Superior temporal gyrus (tissue), 1 donor: ENCODE data around the gene CLEC4G.
"Not testable (repeated sequence)": the region's sequence is repeated elsewhere in the genome, so short reads cannot be mapped to it uniquely, and the experiment has no call there.

ENCODE experiments used
- DNase-seq: peaks from one replicate; pipeline ENCODE4 v3.0.0-alpha.2; 2016; ENCODE audit errors: extremely low spot score

CLEC4G gene

DNA sequence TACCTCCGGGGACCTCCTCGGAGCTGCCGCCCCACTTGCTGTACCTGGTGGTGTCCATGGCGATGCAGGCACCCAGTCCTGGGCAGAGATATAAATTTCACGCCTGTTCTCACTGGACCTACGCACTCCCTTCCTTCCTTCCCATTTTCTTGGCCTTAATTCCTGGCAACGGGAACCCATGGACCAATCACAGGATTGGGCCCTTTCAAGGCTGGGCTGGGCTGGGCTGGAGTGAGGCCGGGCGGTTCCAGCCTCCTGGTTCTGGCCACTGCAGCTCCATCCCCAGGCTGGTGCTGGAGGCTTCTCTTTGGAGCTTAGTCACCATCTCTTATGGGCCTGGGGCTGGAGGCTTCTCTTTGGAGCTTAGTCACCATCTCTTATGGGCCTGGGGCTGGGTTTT is at the start of gene CLEC4G:
Gene CLEC4G, minus strand, starts transcription at position 66 of the 400 bp plus-strand sequence. Its CDS starts 8 bp downstream, at position 58.
- DNase-seq, result no peak

DNA sequence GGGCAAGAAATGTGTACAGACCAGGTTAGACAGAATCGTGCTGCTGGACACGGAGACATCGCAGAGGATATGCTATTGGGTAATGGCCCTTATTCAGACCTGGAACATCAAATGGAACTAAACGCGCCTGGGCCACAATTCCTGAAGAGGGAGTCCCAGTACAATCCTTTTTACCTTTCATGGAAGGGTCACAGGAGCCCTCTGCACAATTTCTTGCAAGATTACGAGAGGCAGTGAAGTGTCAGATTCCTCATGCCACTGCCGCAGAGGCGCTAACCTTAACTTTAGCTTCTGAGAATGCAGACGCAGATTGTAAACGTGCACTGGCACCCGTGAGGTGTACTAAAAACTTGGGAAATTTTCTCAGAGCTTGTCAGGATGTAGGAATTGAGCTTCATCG is 49.2 kb upstream of the CLEC4G start:
- no peak for DNase-seq

GRCh38 chr19:7779631-7780486 is 47.9 kb upstream of the CLEC4G start:
- no peak for DNase-seq

DNA sequence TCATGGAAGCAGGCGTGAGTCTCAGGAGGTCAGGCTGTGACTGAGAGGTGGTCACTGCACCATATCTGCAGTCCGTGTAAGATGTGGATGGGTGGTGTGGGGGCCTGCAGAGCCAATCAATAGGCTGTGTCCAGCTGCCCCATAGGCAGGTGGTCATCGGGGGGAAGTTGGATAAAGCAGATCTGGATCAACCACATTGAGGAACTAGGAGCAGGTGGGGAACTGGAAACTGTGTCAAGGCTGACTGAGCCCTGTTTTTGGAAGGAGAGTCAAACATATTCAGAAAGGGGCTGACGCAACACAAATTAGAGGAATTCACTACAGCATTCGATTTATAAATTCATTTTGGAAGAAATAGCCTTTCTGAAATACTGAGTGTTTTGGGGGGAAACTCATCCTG is 46.2 kb upstream of the CLEC4G start:
- DNase-seq, result no peak

GRCh38 chr19:7775761-7776160 is 43.9 kb upstream of the CLEC4G start:
- no peak for DNase-seq

DNA sequence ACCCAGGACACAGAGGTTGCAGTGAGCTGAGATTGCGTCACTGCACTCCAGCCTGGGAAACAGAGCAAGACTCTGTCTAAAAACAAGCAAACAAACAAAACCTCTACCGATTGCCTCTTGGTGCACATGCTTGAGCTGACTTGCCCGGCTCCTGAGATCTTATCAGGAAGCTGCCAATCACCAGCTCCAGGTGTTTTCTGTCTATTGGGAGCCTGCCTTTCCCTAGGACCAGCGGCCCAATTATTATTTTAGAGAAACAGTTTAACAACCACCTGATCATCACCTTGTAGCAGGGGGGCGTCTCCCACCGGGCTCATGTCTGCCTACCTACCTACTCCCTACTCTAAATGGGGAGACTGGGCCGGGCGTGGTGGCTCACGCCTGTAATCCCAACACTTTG is 41.9 kb upstream of the CLEC4G start:
- DNase-seq, result no peak

DNA sequence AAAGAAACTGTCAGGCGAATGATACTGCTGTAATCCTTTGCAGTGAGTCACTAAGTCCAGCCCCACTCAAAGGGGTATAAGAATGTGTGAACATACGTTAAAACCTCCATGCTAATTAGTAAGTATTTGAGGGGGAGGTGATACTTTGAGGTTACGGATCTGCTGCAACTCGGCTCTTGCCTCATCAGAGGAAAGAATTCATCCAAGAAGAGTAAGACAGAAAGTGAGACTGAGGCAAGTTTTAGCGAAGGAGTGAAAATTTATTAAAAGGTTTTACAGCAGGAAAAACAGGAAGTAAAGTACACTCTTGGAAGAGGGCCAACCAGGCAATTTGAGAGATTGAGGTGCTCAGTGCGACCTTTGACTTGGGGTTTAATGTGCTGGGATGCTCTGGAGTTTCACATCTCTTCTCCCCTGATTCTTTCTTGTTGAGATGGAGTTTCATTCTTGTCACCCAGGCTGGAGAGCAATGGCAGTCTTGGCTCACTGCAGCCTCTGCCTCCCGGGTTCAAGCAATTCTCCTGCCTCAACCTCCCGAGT is 40.9 kb upstream of the CLEC4G start:
- DNase-seq, result no peak

GRCh38 chr19:7771072-7771471 is 39.2 kb upstream of the CLEC4G start:
- DNase-seq, result no peak

- no peak for DNase-seq
Observed at GRCh38 chr19:7769171-7769570, 37.3 kb upstream of the CLEC4G start.

DNA sequence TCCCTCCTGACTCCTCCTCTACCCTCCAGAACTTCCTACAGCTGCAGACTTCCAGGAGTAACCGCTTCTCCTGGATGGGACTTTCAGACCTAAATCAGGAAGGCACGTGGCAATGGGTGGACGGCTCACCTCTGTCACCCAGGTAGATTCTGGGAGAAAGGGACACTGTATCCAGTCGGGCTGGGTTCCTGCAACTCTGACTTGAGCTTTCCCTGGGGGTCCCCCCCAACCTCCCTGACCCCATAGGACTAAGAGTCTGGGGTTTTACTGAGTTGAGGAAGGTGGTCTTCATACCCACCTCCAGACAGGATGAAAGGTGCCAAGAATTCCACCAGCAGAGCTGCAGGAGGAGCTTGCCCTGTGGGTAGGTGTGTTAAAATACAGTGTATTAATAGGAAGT is 35.6 kb upstream of the CLEC4G start:
- DNase-seq, result no peak

DNA sequence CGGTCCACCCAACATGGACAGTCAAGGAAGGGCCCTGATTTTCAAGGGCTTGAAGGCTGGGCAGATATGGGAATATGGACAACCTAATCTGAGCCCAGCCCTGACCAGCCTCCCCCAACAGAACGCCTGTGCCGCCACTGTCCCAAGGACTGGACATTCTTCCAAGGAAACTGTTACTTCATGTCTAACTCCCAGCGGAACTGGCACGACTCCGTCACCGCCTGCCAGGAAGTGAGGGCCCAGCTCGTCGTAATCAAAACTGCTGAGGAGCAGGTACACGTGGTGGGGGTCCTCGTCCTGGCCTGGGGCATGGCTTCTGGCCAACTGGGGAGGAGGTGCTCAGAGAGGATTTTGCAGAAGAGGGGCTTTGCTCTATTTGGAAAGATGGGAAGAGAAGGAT is 34.6 kb upstream of the CLEC4G start:
- DNase-seq, result no peak

DNA sequence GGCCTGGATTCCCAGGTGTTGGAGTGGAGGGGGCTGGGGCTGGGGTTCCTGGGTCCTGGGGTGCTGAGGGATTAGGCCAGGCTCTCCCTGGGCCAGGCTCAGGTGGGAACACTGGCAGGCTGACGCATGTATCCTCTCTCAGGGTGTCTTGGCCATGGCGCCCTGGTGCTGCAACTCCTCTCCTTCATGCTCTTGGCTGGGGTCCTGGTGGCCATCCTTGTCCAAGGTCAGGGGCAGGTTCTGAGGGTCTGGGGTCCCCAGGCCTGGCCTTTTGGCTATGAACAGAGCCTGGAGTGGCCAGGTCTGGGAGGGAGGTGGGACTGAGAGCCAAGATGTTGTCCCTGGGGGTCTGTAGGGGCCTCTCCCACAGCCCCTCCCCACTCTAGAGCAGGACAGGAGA is 33.1 kb upstream of the CLEC4G start:
- not testable (repeated sequence) for DNase-seq

GRCh38 chr19:7764157-7764556 is 32.2 kb upstream of the CLEC4G start:
- not testable (repeated sequence) for DNase-seq

GRCh38 chr19:7763696-7764095 is 31.8 kb upstream of the CLEC4G start:
- DNase-seq, result no peak

- DNase-seq, result no peak
Observed at GRCh38 chr19:7762719-7763293, 30.9 kb upstream of the CLEC4G start, which contains the start of gene CLEC4M. CLEC4M (plus strand) TSS chr19:7763243; CDS start chr19:7763267, 24 bp downstream.

DNA sequence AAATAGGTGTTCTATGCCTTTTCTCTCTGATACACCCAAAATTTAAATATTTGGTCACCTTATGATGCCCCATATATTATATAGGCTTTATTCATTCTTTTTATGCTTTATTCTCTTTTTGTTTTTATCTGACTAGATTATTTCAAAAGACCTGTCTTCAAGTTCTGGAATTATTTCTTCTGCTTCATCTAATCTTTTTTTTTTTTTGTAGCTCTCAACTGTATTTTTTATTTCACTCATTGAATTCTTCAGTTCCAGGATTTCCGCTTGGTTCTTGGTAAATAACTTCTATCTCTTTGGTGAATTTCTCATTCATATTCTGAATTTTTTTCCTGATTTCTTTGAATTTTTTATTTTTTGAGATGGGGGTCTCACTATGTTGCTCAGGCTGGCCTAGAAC is 27.2 kb upstream of the CLEC4G start:
- no peak for DNase-seq

DNA sequence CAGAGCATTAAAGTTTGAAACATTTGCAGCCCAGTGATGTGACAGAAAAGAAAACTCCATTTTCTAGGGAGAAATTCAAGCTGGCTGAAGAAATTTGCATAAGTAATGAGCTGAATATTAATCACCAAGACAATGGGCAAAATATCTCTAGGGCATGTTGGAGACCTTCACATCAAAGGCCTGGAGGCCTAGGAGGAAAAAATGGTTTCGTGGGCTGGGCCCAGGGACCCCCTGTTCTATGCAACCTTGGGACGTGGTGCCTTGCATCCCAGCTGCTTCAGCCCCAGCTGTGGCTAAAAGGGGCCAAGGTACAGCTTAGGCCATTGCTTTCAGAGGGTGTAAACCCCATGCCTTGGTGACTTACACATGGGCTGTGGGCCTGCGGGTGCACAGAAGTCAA is 25.4 kb upstream of the CLEC4G start:
- no peak for DNase-seq

GRCh38 chr19:7756258-7756657 is 24.3 kb upstream of the CLEC4G start:
- no peak for DNase-seq

DNA sequence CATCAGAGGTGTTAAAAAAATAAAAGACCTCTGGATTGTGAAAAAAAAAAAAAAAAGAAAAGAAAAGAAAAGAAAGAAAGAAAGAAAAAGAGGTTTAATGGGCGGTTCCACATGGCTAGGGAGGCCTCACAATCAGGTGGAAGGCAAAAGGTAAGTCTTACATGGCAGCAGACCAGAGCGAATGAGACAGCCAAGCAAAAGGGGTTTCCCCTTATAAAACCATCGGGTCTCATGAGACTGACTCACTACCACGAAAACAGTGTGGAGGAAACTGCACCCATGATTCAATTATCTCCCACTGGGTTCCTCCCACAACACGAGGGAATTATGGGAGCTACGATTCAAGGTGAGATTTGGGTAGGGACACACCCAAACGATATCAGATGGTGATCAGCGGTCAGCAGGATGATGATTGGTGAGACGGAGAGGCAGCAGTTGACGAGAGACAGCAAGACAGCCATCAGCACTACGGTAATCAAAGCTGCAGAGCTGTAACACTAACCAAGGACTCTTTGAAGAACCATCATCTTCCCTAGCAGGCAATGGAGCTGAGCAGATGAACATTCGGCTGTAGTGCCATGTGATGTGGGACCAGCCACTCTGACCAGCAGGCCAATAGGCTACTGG is 19.4 kb upstream of the CLEC4G start:
- DNase-seq, result no peak

- no peak for DNase-seq
Observed at GRCh38 chr19:7748756-7749155, 16.8 kb upstream of the CLEC4G start.

GRCh38 chr19:7748171-7748570 is 16.3 kb upstream of the CLEC4G start:
- no peak for DNase-seq
